Prostate gland (tissue), 2 donors: ENCODE measurements around the gene PDILT. TPM values are rescaled to one million over a fixed set of nuclear protein-coding genes. Genes with fewer than 3 reads are reported as not detected.

Experiments
- DNase-seq: peaks from one replicate; pipeline ENCODE4 v3.0.0-alpha.2; 2019; ENCODE audit warnings: low spot score
- H3K27ac ChIP-seq, 2 donors: fragments of 200-600 bp; sonication (generic); 2 replicates each; pipeline ENCODE4 v1.5.1; 2017 to 2019
- H3K27me3 ChIP-seq: fragments of 200-600 bp; sonication (generic); replicated peaks from 2 replicates; pipeline ENCODE4 v1.5.1; 2019; ENCODE audit not compliant: insufficient read depth
- H3K36me3 ChIP-seq, 2 donors: fragments of 200-600 bp; sonication (generic); 1 replicate in 1 of 2; 2 replicates in 1 of 2; pipeline versions ENCODE4 v1.5.1 to v1.8.1; 2017 to 2019
- H3K4me1 ChIP-seq: fragments of 200-600 bp; sonication (generic); replicated peaks from 2 replicates; pipeline ENCODE4 v1.5.1; 2019
- H3K4me3 ChIP-seq, 2 donors: fragments of 200-600 bp; sonication (generic); 2 replicates each; pipeline ENCODE4 v1.5.1; 2017 to 2019
- H3K9me3 ChIP-seq: fragments of 200-600 bp; sonication (generic); 2 replicates; pipeline ENCODE4 v1.5.1; 2017
- POLR2A ChIP-seq: fragments of 450-650 bp; IDR thresholded peaks from one replicate; pipeline ENCODE4 v1.6.1; 2016; ENCODE audit warnings: antibody characterized with exemption, mild to moderate bottlenecking
- POLR2AphosphoS5 ChIP-seq: sonication (generic); formaldehyde crosslinking; IDR thresholded peaks from one replicate; pipeline ENCODE4 v1.6.1; 2017; ENCODE audit warnings: antibody characterized with exemption
- WGBS: methylation state at CpG from one replicate; pipeline ENCODE4 v1.1.5; 2018; 5-methylcytosine and 5-hydroxymethylcytosine counted together
- intact Hi-C: fragments of 100-400 bp; cut with DNase I; formaldehyde crosslinking; loops from one replicate; pipeline ENCODE4 v1.14.2; 2022
- total RNA-seq, 2 donors: library from RNA; depleted of rRNA; stranded (reverse); fragments of >200 nt; gene quantifications; one replicate each; pipeline ENCODE4 v1.1.0, GENCODE V29; 2016
- TF ChIP-seq, protein P1 (sequence below), 4 experiments: fragments of 200-600 bp in 2 of 4; fragments of 450-650 bp in 2 of 4; sonication (generic) in 2 of 4; IDR thresholded peaks; 1 replicate in 3 of 4; 2 replicates in 1 of 4; pipeline ENCODE4 v1.5.1; 2016 to 2019; ENCODE audit warnings: antibody characterized with exemption in 4 of 4, mild to moderate bottlenecking in 2 of 4, moderate library complexity in 2 of 4

PDILT gene
- total RNA-seq, 2 donors from 2014 or later, result 0.87 to 2.4 TPM

DNA sequence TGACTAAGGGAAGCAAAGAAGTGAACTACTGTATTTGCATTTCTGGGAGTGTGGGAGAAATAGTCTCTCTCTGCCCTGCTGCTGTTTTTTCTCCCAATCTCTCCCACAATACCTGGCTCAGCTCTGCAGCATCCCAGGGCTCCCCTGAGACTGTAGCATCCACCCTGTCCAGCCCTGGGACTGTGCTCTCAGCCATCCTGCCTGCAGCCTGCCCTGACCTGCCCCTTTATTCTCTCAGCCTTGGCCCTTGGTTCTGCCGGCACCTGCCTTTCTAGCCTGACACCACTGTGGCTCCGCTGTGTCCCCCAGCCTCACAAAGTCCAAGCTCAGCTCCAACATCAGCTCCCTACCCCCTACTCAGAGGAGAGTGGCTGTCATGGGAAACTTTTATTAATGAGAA lies 1.9 kb downstream of the PDILT start:
- no peak overlapping the region for H3K4me3 ChIP-seq
- H3K27ac ChIP-seq, result no peak overlapping the region
- no peaks in the 10 kb centered on the region for H3K27me3 ChIP-seq
- TF ChIP-seq POLR2AphosphoS5, result no peak
- no peak for TF ChIP-seq POLR2A
- TF ChIP-seq, protein P1, sequence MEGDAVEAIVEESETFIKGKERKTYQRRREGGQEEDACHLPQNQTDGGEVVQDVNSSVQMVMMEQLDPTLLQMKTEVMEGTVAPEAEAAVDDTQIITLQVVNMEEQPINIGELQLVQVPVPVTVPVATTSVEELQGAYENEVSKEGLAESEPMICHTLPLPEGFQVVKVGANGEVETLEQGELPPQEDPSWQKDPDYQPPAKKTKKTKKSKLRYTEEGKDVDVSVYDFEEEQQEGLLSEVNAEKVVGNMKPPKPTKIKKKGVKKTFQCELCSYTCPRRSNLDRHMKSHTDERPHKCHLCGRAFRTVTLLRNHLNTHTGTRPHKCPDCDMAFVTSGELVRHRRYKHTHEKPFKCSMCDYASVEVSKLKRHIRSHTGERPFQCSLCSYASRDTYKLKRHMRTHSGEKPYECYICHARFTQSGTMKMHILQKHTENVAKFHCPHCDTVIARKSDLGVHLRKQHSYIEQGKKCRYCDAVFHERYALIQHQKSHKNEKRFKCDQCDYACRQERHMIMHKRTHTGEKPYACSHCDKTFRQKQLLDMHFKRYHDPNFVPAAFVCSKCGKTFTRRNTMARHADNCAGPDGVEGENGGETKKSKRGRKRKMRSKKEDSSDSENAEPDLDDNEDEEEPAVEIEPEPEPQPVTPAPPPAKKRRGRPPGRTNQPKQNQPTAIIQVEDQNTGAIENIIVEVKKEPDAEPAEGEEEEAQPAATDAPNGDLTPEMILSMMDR (IDR thresholded peaks at IDR 0.05), result no peak
- intact Hi-C loops, result no loop called here
- H3K4me1 ChIP-seq, result no peaks in the 10 kb centered on the region
- H3K36me3 ChIP-seq, result no peaks in the 10 kb centered on the region
- no peaks in the 10 kb centered on the region for H3K9me3 ChIP-seq
- WGBS, result 87% methylated on average over 2 of the region's 2 CpGs
- DNase-seq, result no peak

DNA sequence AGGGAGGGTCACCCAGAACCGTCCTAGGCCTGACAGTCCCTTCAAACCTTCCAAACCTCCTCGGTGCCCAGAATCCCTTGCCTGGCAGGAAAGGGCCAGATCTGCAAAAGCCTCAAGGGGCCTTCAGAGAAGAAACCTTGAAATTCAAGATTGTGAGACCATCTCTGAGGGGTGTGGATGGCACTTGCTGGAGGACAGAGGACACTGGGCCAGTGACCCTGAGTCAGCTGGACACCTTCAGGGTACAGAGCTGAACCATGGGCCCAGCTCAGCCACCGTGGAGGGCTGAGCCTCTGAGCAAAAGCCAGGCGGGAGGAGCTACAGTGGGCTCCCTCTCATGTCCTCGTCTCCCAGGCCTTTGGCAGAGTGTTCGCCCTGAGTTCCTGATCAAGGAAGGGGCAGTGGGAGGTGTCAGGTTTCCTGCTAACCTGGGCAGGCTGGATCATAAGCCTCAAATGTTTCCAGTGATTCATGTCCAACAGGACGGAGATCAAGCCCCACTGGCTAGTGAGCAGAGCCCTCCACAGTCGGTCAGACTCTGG lies 3.0 kb downstream of the PDILT start:
- TF ChIP-seq POLR2AphosphoS5 (no peak), POLR2A (no peak)
- TF ChIP-seq, protein P1 (IDR thresholded peaks at IDR 0.05), result no peak
- Histone ChIP-seq H3K9me3 (no peaks in the 10 kb centered on the region), H3K4me1 (no peaks in the 10 kb centered on the region), H3K4me3 (no peak overlapping the region), H3K27me3 (no peaks in the 10 kb centered on the region), H3K36me3 (no peaks in the 10 kb centered on the region), H3K27ac (no peak overlapping the region)
- intact Hi-C loops, result no loop called here
- DNase-seq, result no peak
- 52% methylated on average over 8 of the region's 8 CpGs for WGBS

DNA sequence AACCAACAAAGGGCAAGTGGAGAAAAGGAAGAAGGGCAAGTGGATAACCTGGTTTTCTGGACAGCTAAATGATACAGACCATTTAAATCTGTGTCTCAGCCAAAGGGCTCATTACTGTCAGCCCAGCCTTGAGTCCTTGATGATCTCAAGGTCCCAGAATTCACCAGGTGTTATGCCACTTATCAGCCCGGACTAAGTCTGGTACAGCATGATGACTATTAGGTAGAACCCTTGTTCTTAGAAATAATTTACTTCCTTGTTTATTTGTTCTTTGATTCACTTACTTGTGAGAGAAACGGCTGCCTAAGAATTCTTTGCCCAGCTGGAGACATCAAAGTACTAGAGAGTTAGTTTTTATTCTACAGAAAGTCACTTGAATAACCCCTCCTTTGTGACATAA lies 3.5 kb downstream of the PDILT start:
- Histone ChIP-seq H3K27me3 (no peaks in the 10 kb centered on the region), H3K36me3 (no peaks in the 10 kb centered on the region), H3K4me3 (no peak overlapping the region), H3K27ac (no peak overlapping the region), H3K4me1 (no peaks in the 10 kb centered on the region), H3K9me3 (no peaks in the 10 kb centered on the region)
- intact Hi-C loops, result no loop called here
- 23% methylated on average over 2 of the region's 2 CpGs for WGBS
- TF ChIP-seq, protein P1 (IDR thresholded peaks at IDR 0.05), result no peak
- TF ChIP-seq POLR2A, result no peak
- TF ChIP-seq POLR2AphosphoS5, result no peak
- no peak for DNase-seq

GRCh38 chr16:20399185-20399584 lies 5.4 kb downstream of the PDILT start:
- 57% methylated on average over 7 of the region's 7 CpGs for WGBS
- no peak for DNase-seq
- H3K4me1 ChIP-seq, result no peaks in the 10 kb centered on the region
- H3K9me3 ChIP-seq, result no peaks in the 10 kb centered on the region
- H3K27me3 ChIP-seq, result no peaks in the 10 kb centered on the region
- TF ChIP-seq POLR2AphosphoS5 (no peak), POLR2A (no peak)
- TF ChIP-seq, protein P1 (IDR thresholded peaks at IDR 0.05), result no peak
- H3K27ac ChIP-seq, result no peak overlapping the region
- intact Hi-C loops, result no loop called here
- H3K4me3 ChIP-seq, result no peak overlapping the region
- no peaks in the 10 kb centered on the region for H3K36me3 ChIP-seq

DNA sequence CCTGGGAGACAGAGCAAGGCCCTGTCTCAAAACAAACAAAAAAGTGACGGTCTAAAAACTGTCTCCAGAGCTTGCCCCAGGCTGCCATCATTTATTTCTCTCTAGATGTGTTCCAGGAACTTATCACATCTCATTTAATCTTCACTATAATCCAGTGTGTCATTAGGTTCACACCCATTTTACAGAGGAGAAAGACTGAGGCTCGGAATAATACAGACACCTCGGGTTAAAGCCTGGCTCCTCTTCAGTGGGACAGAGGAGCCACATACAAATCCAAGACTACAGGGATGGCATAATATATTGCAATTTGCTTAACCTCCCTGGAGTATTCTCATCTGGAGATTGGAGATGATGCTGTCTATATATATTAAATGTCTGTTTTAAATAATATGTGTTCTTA lies 5.9 kb downstream of the PDILT start:
- TF ChIP-seq, protein P1 (IDR thresholded peaks at IDR 0.05), result no peak
- TF ChIP-seq POLR2AphosphoS5 (no peak), POLR2A (no peak)
- no peak overlapping the region for H3K4me3 ChIP-seq
- H3K27ac ChIP-seq, result no peak overlapping the region

More for the DNA sequence above, 5.9 kb downstream of the PDILT start:
- no peak for DNase-seq
- intact Hi-C loops, result no loop called here
- Histone ChIP-seq H3K27me3 (no peaks in the 10 kb centered on the region), H3K4me1 (no peaks in the 10 kb centered on the region), H3K36me3 (no peaks in the 10 kb centered on the region), H3K9me3 (no peaks in the 10 kb centered on the region)
- 87% methylated on average over 3 of the region's 3 CpGs for WGBS
